Common myeloid progenitor, CD34-positive (primary cell): ENCODE measurements around the gene MESP2.

Experiments used
- CTCF ChIA-PET: fragments of 350-600 bp; sonication (Branson Sonifier 250); formaldehyde crosslinking; loops from one replicate; lab custom pipeline; 2021; ENCODE audit warnings: antibody characterized with exemption; lab: Charles Lee
- POLR2A ChIA-PET: fragments of 350-600 bp; sonication (Branson Sonifier 250); formaldehyde crosslinking; loops from one replicate; lab custom pipeline; 2021; ENCODE audit warnings: antibody characterized with exemption; lab: Charles Lee
- DNase-seq, 3 donors: peaks; one replicate each; pipeline versions ENCODE4 v3.0.0 to v3.0.0-alpha.2; 2013
- H3K27ac ChIP-seq, 2 experiments: 1 replicate in 1 of 2; 2 replicates in 1 of 2; pipeline ENCODE4 v1.7.0; 2013; ENCODE audit warnings: inconsistent platforms in 2 of 2, low read length in 2 of 2, mild to moderate bottlenecking in 2 of 2, low read depth in 1 of 2, moderate library complexity in 1 of 2; ENCODE audit not compliant: severe bottlenecking in 2 of 2, insufficient read depth in 1 of 2, poor library complexity in 1 of 2
- H3K27me3 ChIP-seq, 5 experiments: replicated peaks in 2 of 5; 1 replicate in 3 of 5; 2 replicates in 2 of 5; pipeline versions ENCODE4 v1.6.1 to v1.7.0; 2013; ENCODE audit warnings: low read length in 4 of 5, mild to moderate bottlenecking in 2 of 5, moderate library complexity in 2 of 5, inconsistent platforms in 1 of 5; ENCODE audit not compliant: insufficient read depth in 5 of 5, control insufficient read depth in 4 of 5
- H3K36me3 ChIP-seq, 4 experiments: 1 replicate in 2 of 4; 2 replicates in 2 of 4; pipeline versions ENCODE4 v1.6.1 to v1.7.0; 2013; ENCODE audit warnings: low read length in 3 of 4, control low read depth in 1 of 4, mild to moderate bottlenecking in 1 of 4; ENCODE audit not compliant: control insufficient read depth in 4 of 4, insufficient read depth in 4 of 4
- H3K4me1 ChIP-seq, 4 experiments: 1 replicate in 3 of 4; 2 replicates in 1 of 4; pipeline versions ENCODE4 v1.6.1 to v1.7.1; 2013; ENCODE audit warnings: low read length in 3 of 4, mild to moderate bottlenecking in 3 of 4, control low read depth in 1 of 4, inconsistent platforms in 1 of 4, moderate library complexity in 1 of 4; ENCODE audit not compliant: control insufficient read depth in 4 of 4, insufficient read depth in 4 of 4; ENCODE audit errors: control extremely low read depth in 1 of 4
- H3K4me3 ChIP-seq, 7 experiments: 1 replicate in 4 of 7; 2 replicates in 3 of 7; pipeline versions ENCODE4 v1.5.1 to v1.7.0; 2013; ENCODE audit warnings: mild to moderate bottlenecking in 7 of 7, low read length in 6 of 7, moderate library complexity in 6 of 7, inconsistent platforms in 2 of 7, low read depth in 2 of 7, control low read depth in 1 of 7; ENCODE audit not compliant: insufficient read depth in 4 of 7, control insufficient read depth in 1 of 7; ENCODE audit errors: extremely low read depth in 1 of 7
- H3K9me3 ChIP-seq, 5 experiments: 1 replicate in 4 of 5; 2 replicates in 1 of 5; pipeline versions ENCODE4 v1.6.1 to v1.7.1; 2013; ENCODE audit warnings: low read length in 4 of 5, mild to moderate bottlenecking in 2 of 5, inconsistent platforms in 1 of 5, low read depth in 1 of 5, moderate library complexity in 1 of 5; ENCODE audit not compliant: control insufficient read depth in 4 of 5, insufficient read depth in 2 of 5; ENCODE audit errors: control extremely low read depth in 1 of 5
- WGBS: methylation state at CpG from one replicate; pipeline ENCODE4 v1.1.5; 2013; ENCODE audit not compliant: insufficient coverage; 5-methylcytosine and 5-hydroxymethylcytosine counted together

Gene MESP2

DNA sequence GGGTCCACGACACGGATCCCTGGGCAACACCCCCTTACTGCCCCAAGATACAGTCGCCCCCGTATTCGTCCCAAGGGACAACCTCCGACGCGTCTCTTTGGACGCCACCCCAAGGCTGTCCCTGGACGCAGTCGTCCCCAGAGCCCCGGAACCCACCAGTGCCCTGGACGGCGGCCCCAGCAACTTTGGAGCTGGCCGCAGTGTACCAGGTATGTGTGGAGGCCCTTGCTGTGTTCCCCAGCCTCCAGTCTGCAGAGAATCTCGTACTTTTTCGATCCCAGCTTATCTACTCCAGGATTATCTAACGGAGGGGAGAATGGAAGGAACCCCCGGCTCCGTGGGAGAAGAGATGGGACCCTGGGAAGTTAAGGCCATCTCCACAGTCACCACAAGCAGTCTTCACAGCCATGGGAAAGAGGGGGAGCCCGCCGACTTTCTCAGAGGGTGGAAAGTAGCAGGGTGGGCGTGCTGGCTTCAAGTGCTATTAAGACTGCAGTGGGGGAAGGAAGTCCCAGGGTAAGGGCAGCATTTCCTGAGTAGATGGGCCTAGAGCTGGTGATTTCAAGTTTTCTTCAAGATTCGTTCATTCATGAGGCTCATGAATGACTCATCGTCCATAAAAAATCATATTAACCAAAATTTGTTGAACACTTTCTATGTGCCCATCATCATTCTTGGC lies 1.1 kb downstream of the MESP2 start:
- Histone ChIP-seq H3K27me3 (peaks cover 0 to 16% (median 2%) of the 10 kb centered on the region in 5 experiments), H3K4me1 (peaks cover 0 to 37% (median 21%) of the 10 kb centered on the region in 4 experiments), H3K36me3 (no peaks in the 10 kb centered on the region), H3K4me3 (peak overlapping the region in 4 of 7 experiments; percentile 49 to 75 (median 60)), H3K27ac (no peak overlapping the region), H3K9me3 (no peaks in the 10 kb centered on the region)
- 57% methylated on average over 20 of the region's 25 CpGs for WGBS
- DNase-seq, result peak; percentile 23 to 79 (median 72)
- CTCF ChIA-PET, result interaction anchor here (0.6 to 8.1 kb wide), 4 partner anchors 16 to 113 kb away, joined by 3 to 51 read pairs (median 6); no protein-coding TSS in a partner anchor
- POLR2A ChIA-PET, result interaction anchor here (0.8 kb wide), 1 partner anchor 117 kb away, joined by 3 read pairs; no protein-coding TSS in a partner anchor

GRCh38 chr15:89777782-89778380 lies 1.7 kb downstream of the MESP2 start:
- WGBS, result 98% methylated on average over 9 of the region's 10 CpGs
- no peak overlapping the region for H3K27ac ChIP-seq
- H3K36me3 ChIP-seq, result no peaks in the 10 kb centered on the region
- ChIA-PET POLR2A (interaction anchor here (0.8 kb wide), 1 partner anchor 116 kb away, joined by 3 read pairs; no protein-coding TSS in a partner anchor), CTCF (interaction anchor here (2.0 to 8.1 kb wide), 2 partner anchors 98 to 110 kb away, joined by 7 to 51 read pairs; no protein-coding TSS in a partner anchor)
- no peaks in the 10 kb centered on the region for H3K9me3 ChIP-seq
- H3K4me1 ChIP-seq, result peaks cover 0 to 41% (median 21%) of the 10 kb centered on the region in 4 experiments
- H3K27me3 ChIP-seq, result peaks cover 0 to 16% (median 2%) of the 10 kb centered on the region in 5 experiments
- no peak for DNase-seq
- H3K4me3 ChIP-seq, result no peak overlapping the region

DNA sequence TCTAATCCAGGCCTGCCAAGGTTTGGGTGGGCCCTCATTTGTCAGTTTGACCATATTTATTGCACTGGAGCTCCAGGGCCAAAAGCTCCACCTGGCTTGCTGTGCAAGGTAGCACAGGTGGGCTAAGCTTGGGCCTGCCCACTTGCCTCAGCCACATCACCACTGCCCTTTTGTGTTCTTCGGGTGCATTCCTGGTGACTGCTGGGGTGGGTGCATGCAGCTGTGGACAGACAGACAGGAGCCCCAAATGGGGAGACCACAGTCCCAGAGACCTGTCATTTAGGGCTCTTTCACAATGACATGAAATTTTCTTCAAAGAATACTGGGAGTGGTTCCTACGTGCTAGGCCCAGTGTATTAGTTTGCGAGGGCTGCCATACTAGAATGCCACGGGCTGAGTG lies 2.7 kb downstream of the MESP2 start:
- WGBS, result 97% methylated on average over 3 of the region's 4 CpGs
- Histone ChIP-seq H3K9me3 (no peaks in the 10 kb centered on the region), H3K4me1 (peaks cover 0 to 41% (median 21%) of the 10 kb centered on the region in 4 experiments), H3K27ac (no peak overlapping the region), H3K36me3 (no peaks in the 10 kb centered on the region), H3K27me3 (peaks cover 0 to 16% (median 2%) of the 10 kb centered on the region in 5 experiments), H3K4me3 (no peak overlapping the region)
- POLR2A ChIA-PET, result no interaction called here
- CTCF ChIA-PET, result no interaction called here
- DNase-seq, result no peak

DNA sequence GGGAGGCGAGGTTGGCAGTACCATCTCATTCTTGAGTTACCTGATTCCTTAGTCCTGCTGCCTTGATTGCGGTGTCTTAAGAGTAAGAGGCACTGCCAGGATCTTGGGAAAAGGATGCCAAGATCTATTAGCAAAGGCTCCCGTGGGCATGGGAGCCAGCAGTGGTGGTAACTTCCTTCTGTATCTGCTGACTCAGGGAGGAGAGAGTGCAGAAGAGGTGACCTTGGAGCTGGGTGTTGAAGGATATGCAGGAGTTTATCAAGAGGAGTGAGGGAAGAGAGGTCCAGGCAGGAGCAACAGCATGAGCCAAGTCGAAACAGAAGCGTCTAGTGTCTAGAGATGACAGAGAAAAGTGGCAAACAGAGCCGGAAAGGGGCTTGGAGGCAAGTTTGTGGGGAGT lies 4.5 kb downstream of the MESP2 start:
- WGBS, result 82% methylated on average over 6 of the region's 6 CpGs
- Histone ChIP-seq H3K9me3 (no peaks in the 10 kb centered on the region), H3K4me3 (no peak overlapping the region), H3K4me1 (peaks cover 0 to 43% (median 21%) of the 10 kb centered on the region in 4 experiments), H3K27ac (no peak overlapping the region), H3K27me3 (peaks cover 0 to 13% (median under 1%) of the 10 kb centered on the region in 5 experiments), H3K36me3 (peaks cover 0 to 15% (median 6%) of the 10 kb centered on the region in 4 experiments)
- no peak for DNase-seq
- ChIA-PET CTCF (interaction anchor here (0.7 to 2.0 kb wide), 4 partner anchors 9 to 28 kb away, joined by 3 to 4 read pairs (median 4); no protein-coding TSS in a partner anchor), POLR2A (interaction anchor here (0.8 kb wide), 1 partner anchor 16 kb away, joined by 3 read pairs; no protein-coding TSS in a partner anchor)

DNA sequence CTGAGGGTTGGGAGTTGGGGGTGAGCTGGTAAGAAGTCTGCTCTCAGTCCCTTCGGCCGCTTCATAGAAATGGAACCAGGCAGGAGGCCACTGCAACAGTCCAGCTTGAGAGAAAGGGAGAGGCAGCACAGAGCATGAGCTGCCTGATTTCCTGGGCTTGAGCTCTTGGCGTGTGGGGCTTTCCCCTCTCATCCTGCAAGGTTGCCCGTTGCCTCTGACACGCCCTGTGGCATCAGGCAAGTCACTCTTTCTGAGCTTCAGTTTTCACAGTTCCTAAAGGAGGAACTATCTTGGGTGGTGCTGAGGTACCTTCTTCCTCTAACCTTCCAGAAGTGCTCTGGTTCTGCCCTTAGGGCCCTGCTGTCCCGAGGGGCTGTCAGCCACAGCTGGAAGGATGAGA lies 4.9 kb downstream of the MESP2 start:
- H3K4me3 ChIP-seq, result no peak overlapping the region
- peaks cover 0 to 16% (median 6%) of the 10 kb centered on the region in 4 experiments for H3K36me3 ChIP-seq
- no peak overlapping the region for H3K27ac ChIP-seq
- peak in 2 of 3 donors; percentile 60 for DNase-seq
- ChIA-PET POLR2A (interaction anchor here (0.8 kb wide), 1 partner anchor 16 kb away, joined by 3 read pairs; no protein-coding TSS in a partner anchor), CTCF (interaction anchor here (0.7 to 2.0 kb wide), 5 partner anchors 10 to 29 kb away, joined by 3 to 4 read pairs (median 3); no protein-coding TSS in a partner anchor)
- H3K4me1 ChIP-seq, result peaks cover 0 to 42% (median 18%) of the 10 kb centered on the region in 4 experiments
- WGBS, result 44% methylated on average over 6 of the region's 6 CpGs
- peaks cover 0 to 9% (median 0%) of the 10 kb centered on the region in 5 experiments for H3K27me3 ChIP-seq
- H3K9me3 ChIP-seq, result no peaks in the 10 kb centered on the region

DNA sequence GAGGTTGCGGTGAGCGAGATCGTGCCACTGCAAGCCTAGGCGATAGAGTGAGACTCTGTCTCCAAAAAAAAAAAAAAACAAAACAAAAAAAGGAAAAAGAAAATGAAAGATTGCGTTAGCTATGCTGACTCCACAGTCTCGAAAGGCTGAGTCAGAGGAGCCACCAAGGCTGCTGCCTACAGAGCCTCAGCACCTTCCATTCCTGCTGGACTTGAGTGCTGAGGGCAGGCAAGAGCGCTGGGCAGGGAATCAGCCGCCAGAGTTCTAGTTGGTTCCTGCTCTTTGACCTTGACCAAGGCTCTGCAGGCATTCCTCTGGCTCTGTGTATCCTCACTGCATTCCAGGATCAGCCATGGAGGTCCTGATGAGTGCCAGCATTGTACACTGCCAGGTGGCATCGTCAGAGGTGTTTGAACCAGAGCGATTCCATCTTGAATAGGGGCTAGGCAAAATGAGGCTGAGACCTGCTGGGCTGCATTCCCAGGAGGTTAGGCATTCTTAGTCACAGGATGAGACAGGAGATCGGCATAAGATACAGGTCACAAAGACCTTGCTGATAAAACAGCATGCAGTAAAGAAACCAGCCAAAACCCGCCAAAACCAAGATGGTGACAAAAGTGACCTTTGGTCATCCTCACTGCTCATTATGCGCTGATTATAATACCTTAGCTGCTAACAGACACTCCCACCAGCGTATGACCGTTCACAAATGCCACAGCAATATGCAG lies 5.9 kb downstream of the MESP2 start:
- Histone ChIP-seq H3K9me3 (no peaks in the 10 kb centered on the region), H3K4me3 (no peak overlapping the region), H3K27ac (no peak overlapping the region), H3K36me3 (peaks cover 0 to 20% (median 8%) of the 10 kb centered on the region in 4 experiments), H3K27me3 (peaks cover 0 to 2% (median 0%) of the 10 kb centered on the region in 5 experiments), H3K4me1 (peaks cover 0 to 33% (median 9%) of the 10 kb centered on the region in 4 experiments)
- DNase-seq, result peak in 1 of 3 donors; percentile 35
- CTCF ChIA-PET, result interaction anchor here (1.6 to 1.8 kb wide), 2 partner anchors 11 to 21 kb away, joined by 3 to 6 read pairs; no protein-coding TSS in a partner anchor
- WGBS, result 88% methylated on average over 11 of the region's 15 CpGs
- POLR2A ChIA-PET, result no interaction called here
